ENCODE data around the gene CES1.
"Not testable (repeated sequence)": the region's sequence is repeated elsewhere in the genome, so short reads cannot be mapped to it uniquely, and the experiment has no call there.

CES1 gene

DNA sequence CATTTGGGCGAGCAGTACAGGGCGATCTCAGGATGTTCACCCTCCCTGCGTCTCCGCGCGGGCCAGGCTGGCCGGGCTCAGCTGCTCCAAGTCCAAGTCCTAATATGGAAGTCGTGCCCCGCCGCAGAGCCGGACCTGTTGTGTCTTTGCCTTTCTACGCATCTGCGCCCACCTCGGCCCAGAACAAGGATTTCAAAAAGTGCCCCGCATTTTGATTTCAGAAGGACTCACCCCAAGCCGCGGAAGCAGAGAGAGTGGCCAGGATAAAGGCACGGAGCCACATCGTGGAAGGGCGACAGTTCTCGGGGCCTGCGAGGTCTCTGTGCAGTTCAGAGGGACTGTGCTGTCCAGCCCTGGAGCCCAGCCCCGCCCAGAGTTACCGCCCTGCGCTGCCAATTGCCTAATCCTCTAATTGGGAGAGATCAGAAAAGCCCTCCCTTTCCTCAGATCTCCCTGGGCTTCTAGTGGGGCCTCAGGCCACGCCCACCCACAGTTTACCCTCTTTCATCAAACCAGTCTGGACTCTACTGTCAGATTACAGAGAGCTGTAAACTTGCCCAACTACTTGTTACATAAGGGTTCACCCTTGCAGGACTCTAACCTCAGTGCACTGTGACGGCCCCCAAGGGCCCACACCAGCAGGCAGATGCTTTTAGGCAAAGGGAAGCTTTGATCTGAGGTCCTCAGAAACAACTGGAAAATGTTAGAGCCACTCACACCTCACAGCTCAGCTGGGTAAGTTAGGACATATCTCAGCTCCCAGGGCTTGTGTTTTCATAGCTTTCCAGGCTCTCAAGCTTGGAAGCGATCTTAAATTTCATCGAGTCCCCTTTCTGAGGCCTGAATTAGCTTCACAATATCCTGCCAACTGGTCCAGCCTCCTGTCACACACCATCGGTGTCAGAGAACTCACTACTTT lies at the start of gene CES1:
CES1 (minus strand) TSS at position 324 of the 919 bp plus-strand sequence; CDS start at position 283, 41 bp downstream.
- no peak for DNase-seq (ENCODE audit: low read depth in 3 of 3)

DNA sequence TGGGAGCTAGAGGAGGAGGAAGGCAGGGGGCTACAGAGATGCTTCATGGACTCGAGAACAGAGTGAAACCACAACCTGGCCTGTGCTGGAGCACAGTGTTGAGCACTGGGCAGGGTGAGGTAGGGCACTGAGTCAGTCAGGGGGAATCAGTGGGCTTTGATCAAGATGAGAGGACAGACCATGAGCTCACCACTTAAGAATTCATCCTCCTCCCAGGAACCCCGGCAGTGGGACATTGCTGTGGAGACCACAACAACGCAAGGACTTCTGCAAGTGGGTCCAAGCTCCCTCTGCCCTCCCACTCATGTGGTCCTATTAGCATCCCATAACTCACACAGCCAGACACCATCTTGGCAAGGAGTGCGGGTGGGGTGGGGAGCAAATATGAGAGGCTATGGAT lies 44.0 kb upstream of the CES1 start:
- DNase-seq (ENCODE audit: low read depth in 3 of 3) = no peak

DNA sequence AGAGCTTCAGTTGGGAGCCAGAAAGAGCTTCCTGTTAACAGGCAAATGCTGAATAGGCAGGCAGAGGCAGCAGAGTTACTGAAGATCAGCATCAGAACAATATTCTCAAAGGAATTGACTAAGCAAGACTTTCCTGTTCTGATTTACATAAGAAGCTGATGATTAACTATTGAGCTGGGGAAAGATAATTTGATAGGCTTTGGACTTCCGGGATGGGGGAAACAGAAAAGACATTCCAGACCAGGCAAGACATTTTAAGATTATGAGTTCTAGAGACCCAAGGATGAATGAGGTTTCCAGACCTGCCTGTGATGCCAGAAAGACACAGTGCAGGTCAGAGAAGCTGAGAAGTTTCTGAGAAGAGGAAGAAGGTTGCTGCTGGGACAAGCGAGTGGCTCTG lies 42.4 kb upstream of the CES1 start, which contains the start of gene CES5A:
CES5A (minus strand) TSS at position 101 of the 400 bp plus-strand sequence. CDS start 152 bp downstream, outside the sequence.
- DNase-seq (ENCODE audit: low read depth in 3 of 3) = no peak

DNA sequence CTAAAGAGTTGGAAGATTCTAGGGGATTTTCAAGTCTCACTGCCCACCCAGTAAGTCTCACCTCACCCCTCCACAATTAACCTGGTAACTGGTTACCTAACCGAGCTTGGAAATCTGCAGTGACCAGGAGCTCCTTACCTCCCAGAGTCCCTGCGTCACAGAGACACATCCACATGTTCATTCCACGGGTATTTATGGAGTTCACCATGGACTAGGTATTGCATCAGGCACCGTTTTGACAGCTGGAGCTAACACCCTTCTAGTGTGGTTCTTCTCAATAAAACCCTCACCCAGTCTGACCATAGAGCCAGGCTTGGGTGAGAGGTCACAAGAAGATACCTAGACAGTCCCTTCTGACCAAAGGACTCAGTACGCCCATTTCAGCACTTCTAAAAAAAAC lies 40.2 kb upstream of the CES1 start:
- no peak for DNase-seq (ENCODE audit: low read depth in 3 of 3)

DNA sequence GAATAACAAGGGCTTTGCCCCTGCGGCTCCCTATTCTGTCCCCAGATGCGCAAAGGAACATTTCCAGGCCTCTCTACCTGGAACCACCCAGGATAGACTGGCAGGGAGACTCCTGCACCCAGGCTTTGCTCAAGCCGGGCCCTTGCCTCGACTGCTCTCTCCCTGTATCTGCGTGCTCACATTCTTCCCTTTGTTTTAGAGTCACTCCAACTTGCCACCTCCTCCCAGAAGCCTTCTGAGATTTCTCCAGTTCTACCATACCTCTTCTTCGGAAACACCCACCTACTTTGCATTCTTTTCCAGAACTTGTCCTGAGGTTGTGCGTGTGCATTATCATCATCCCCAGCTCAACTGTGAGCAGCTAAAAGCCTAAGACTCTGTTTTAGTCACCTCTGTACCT lies 39.2 kb upstream of the CES1 start:
- DNase-seq (ENCODE audit: low read depth in 3 of 3) = no peak

DNA sequence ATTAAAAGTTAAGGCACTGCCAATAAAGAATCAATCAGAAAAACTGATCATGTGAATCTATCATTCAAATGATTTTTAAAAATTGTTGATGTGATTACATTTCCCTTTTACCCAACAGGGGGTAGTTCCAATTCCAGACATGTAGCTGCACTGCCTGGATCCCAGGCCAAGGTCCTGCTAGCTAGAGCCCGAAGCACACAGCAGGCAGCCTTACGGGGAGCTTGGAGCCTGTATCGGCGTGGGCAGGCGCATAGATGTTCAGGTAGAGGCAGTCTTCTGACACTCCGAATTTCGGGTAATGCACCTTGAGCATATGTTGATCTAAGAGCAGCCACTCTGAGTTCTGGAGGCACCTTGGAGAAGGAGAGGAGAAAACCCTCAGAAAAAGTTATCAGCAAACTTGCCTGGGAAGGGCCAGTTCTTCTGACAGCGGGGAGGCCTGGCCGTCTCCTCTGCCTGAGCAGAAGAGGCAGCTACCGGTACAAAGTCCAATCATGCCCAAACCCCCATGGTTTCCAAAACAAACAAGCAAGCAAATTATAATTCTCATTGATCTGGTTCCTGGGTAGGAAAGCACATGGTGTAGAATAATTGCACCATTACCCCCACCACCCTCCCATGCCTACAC lies 38.6 kb upstream of the CES1 start:
- DNase-seq (ENCODE audit: low read depth in 3 of 3) = no peak

DNA sequence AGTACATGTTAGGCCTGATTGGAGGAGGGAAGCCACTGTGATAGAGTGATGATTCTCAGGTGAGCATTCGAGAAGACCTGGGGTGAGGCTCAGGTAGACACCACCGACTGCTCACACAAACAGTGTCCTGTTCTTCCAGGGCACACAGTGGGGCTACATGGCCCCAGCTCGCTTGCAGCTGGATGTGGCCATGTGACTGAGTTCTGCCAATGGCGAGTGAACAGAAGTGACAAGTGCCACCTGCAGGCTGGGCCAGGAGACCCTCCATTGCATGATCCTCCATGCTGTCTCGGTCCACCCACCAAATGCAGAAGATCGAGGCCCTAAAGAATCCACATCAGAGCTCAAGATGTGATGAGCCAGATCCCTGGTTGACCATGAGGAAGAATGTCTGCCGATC lies 36.1 kb upstream of the CES1 start:
- no peak for DNase-seq (ENCODE audit: low read depth in 3 of 3)

DNA sequence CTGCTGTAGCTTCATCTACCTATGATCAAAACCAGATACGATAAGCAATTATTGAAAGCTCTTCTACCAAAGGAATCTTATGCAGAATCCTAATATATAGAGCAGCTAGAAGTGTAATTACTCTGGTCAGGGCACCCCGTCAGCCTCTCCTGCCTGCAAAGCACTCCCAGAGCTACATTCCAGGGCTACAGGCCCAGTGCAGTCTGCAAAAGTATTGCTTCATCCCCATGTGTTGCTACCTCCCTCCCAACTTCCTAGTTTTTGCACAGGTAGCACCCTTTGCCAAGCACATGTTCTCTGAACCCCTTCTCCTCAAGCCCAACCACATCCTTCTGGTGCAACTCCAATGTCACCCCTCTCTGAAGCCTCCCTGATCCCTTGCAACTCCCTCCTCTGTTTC lies 35.2 kb upstream of the CES1 start:
- no peak for DNase-seq (ENCODE audit: low read depth in 3 of 3)

DNA sequence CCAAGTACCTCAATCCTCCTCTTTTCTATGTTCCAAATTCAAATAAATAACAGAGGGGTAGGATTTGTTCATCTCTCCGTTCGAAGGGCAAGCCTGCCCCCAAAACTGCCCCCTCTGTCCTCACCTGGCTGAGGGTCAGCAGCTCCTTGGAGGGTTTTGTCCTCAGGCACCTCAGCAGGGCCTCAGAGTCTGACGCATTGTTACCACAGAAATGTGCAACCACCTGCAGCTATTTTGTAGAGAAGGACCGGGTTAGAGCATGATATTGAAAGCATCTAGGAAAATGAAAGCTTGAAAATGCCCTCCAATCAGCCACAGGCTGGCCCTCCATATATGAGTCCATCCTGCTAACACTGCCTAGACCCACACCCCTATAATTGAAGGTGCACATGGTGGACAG lies 28.4 kb upstream of the CES1 start:
- no peak for DNase-seq (ENCODE audit: low read depth in 3 of 3)

DNA sequence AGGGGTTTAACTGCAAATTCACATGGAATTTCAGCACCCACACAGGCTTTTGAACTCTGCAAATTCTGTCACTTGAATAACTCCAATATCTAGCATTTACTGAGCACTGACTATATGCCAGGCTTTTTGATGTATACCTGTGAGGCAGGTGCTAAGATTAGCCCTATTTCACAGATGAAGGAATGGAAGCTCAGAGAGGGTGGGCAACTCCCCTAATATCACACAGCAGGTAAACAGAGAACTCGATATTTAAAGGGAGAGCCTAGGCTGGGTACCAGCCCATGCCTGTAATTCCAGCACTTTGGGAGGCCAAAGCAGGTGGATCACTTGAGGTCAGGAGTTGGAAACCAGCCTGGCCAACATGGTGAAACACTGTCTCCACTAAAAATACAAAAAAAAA lies 24.8 kb upstream of the CES1 start:
- DNase-seq (ENCODE audit: low read depth in 3 of 3) = not testable (repeated sequence)

DNA sequence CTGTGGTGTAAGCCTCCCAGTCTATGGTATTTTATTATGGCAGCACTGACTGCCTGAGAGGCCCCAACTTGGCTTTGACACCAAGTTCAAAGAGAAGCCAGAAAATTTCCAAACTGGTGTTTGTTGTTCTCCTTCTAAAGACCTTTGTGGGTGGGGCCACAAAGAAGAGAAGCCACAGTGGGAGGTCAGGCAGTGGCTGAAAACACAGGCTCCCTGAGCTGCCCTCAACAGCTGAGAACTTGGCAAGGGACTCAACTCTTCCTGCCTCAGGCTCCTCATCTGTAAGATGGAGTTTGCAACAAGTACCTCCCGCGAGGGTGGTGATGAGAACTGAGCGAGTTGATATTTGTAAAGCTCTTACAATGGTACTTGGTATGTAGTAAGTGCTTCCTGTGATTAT lies 24.1 kb upstream of the CES1 start:
- DNase-seq (ENCODE audit: low read depth in 3 of 3) = no peak

DNA sequence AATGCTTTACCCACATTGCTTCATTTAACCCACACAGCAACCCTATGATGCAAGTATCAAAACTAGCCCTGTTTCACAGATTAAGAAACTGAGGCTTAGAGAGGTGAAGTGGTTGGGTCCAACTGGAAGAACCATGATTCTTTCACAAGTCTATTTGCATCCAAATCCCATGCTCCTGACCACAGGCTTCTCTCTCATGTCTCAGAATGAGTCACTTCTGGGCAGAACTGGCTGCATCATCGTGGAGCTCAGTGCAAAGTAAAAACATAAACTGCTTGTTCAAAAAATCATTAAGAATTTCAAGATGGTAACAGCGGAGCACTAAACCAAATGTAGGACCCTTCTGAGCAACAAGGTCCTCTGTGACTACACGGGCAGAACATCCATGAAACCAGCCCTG lies 20.2 kb upstream of the CES1 start:
- no peak for DNase-seq (ENCODE audit: low read depth in 3 of 3)

DNA sequence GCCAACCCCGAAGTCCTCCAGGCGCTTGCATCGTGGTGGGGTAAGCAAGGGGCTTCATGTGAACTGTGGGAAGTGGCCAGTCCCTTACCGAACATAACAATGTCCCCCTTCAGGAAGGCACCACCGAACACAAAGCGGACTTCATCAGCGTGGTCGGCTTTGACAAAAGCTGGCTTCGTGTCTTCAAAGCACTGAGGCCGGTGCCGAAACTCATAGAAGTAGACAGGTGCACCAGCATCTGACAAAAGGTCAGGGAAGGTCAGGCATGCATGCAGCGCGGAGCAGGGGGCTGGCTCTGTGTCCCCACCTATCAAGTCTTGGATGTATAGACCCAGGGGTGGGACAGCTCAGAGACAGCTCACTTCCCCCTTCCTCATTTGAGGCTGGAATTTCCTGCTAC lies 16.6 kb upstream of the CES1 start:
- DNase-seq (ENCODE audit: low read depth in 3 of 3) = no peak

DNA sequence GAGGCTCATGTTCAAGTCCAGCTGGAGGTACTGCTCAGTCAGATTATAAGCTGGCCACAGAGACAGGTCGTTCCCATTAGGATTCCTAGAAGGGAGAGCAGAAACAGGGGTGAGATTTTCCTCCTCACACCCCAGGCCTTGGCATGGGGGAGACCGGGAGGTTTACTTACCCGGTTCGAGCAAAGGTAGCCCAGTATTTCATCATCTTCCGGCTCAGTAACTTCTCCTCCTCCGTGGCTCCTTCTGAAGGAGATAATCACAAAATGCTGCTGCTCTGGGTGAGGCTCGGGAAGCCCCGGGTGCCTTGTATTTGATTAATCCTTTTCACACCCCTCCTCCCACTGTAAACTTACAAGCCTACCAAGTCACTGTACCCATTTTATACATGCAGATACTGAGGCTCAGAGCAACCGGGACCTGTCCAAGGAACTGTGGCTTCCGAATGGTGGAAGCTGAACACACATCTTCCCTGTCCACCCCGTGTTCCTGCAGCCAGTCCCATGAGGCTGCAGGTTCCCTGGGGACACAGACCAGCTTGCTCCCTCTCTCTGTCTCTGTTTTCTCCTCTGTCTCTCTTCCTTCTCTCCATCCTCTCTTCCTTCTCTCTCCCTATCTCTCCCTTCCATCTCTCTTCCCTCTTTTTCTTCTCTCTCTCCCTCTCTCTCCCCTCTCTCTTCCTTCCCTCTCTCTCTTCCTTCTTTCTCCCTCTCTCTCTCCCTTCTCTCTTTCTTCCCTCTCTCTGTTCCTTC lies 13.9 kb upstream of the CES1 start:
- no peak for DNase-seq (ENCODE audit: low read depth in 3 of 3)

DNA sequence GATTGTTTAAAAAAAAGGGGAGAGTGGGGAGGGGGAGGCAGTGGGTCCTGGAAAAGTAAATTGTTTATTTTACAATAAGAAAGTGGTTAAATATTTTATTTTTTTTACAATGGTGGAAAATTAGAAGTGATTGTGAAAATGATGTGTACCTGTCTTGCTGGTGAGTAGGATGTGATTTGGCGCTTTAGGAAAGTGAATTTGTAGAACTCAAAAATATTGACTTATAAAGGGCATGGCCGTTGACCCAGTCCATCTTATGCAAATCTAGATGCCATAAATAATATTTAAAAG lies 10.2 kb upstream of the CES1 start:
- no peak for DNase-seq (ENCODE audit: low read depth in 3 of 3)

DNA sequence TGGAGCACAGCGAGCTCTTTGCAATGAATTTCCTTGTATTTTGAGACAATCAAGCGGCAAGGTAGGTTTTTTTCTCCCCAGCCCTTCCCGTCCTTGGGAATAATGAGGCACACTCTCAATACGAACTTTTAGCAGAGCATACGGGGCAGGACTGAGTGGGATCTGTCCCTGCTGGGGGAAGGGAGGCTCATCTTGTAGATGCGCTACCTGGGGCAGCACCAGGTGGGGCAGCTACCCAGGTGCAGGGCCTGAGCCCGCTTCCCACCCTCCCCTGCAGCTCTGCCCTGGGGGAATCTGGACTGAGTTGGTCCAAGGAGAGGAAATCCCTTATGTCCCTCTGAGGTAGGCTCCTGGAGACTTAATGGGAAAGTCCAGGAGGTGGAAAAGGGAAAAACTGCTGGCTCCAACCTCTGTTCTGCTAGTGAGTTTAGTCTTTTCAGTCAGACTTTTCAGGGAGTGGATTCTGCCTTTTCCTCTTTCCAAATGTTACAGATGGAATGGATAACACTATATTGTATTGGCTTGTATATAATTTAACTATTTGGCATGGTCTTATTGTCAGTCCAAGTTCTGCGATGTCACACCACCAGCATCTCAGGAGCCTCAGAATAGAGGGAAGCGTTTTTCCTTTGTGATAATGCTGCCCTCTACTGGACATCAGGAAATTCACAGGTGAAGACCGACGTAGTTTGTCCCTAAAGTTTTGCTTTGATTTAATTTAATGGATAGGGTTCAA lies 9.6 kb upstream of the CES1 start:
- DNase-seq (ENCODE audit: low read depth in 3 of 3) = peak in 2 of 3 donors; percentile 1 to 2

DNA sequence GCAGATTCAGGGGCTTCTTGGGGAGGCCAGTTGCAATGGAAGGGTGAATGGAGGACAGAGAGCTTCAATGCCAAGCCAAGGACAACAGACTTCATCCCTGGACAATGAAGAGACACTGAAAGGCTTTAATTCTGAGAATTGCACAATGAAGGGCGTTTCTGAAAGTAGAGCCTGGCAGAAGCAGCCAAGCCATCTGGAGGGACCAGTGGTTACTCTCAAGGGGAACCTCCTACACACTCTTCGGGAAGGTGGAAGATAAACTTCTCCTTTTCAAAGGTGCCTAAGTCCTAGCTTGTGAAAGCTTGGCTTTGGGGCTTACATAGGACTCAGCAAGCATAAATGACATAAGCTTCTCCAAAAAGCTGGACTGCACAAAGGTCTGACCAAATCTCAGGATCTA lies 6.2 kb upstream of the CES1 start:
- no peak for DNase-seq (ENCODE audit: low read depth in 3 of 3)

DNA sequence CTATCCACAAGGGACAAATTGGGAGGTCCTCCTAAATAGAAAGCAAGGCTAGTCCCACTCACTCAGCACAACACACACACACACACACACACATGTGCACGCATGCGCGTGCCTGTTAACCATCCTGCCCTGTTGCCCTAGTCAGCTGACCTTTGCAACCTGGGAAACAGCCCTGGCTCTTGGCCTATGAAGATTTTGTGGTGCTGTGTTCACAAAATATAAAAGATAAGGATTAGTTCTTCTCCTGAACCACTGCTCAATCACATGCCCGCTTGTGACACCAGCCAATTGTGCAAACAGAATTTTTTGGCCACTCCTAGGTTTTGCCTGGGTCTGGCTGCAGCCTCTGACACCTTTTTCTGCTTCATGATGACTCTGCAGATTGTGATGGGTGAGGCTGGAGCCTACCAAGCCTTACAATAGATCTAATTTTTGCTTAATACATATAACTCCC lies 3.3 kb upstream of the CES1 start:
- no peak for DNase-seq (ENCODE audit: low read depth in 3 of 3)

DNA sequence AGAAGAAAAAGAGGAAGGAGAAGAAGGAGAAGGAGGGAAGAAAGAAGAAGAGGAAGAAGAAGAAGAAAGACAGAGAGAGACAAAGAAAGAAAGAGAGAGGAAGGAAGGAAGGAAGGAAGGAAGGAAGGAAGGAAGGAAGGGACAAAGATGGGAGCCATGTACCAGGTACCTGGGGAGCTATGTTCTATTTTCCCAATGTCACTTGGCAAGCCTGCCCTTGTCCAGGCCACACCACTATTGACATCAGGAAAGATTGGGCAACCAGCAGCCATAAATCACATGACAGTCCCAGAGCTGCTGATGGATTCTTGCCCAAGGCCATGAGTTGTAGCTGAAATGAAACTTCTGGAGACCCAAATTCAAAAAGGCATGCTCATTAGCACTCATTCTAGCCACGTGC lies 2.7 kb upstream of the CES1 start:
- no peak for DNase-seq (ENCODE audit: low read depth in 3 of 3)

DNA sequence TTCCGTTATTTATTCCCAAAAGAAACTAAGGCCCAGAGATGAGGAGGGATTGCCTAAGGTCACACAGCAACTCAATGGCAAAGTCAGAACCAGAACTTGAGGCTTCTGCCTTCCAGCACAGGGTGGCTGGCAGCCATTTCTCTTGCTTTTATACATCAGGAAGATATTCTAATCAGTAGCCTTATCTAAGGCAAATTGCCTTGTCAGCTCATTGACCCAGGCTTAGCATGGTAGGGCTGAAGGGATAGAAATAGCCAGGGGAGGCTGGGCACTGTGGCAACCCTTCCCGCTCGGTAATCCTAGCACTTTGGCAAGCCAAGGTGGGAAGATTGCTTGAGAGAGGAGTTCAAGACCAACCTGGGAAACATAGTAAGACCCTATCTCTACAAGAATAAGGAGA lies 2.3 kb upstream of the CES1 start:
- not testable (repeated sequence) for DNase-seq (ENCODE audit: low read depth in 3 of 3)

DNA sequence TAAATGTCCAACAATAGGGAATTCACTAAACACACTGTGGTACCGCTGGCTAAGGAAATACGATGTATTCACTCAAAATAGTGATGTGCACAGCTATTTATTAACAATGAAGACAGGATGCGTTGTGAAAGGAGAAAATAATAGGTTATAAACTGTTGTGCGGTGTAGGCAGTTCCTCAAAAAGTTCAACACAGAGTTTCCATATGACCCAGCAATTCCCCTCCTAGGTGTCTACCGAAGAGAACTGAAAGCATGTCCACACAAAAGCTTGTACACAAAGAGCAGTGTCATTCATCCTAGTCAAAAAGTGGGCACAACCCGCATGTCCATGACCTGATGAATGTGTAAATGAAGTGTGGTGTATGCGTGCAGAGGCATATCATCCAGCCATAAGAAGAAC lies 1.2 kb upstream of the CES1 start:
- no peak for DNase-seq (ENCODE audit: low read depth in 3 of 3)

DNA sequence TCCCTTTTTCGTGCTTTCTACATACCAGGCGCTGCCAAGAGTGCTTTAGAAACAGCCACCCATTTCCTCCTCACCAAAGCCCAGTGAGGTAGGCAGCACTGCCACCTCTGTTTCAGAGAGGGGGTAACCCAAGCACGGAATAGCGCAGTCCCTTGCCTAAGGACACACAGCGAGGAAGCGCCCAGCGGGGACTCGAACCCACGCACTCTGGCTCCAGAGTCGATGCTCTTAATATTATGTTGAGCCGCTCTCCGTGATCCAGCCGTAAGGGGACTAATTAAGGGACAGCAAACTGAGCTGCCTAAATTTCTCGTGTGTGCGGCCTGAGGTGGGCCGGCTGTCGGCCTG lies 497 bp downstream of the CES1 start:
- DNase-seq (ENCODE audit: low read depth in 3 of 3) = no peak
